HG03378 (cell line): Measurements from ENCODE around the gene SCFD2.
"Not testable (repeated sequence)": the region's sequence is repeated elsewhere in the genome, so short reads cannot be mapped to it uniquely, and the experiment has no call there.

Experiments
- ATAC-seq: cut with Tn5 transposase; IDR thresholded peaks from one replicate; pipeline ENCODE4 v1.9.1; 2021; ENCODE audit warnings: mild to moderate bottlenecking, moderate library complexity; ENCODE audit not compliant: unreplicated experiment

The SCFD2 gene

DNA sequence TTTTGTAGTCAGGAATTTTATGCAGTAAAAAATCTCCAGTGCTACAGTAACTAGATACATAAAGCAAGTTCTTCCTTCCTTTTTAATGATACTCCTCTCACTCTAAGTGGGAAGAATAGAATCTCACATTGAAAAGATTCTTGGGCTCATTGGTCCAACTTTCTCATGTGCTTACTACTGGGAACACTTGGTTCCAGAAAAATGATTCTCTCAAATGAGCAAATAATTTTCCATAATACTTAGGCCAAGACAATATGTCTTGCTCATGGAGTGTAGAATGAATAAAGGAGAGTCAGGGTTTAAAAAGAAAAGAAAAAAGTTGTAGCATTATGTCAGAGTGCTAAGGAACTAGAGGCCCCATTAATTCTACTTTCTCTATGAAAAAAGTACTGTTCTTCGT is 306.0 kb downstream of the SCFD2 start:
- no peak for ATAC-seq

- ATAC-seq, result no peak
Observed at GRCh38 chr4:53059256-53059655, 306.6 kb downstream of the SCFD2 start.

GRCh38 chr4:53057679-53058078 is 308.2 kb downstream of the SCFD2 start:
- ATAC-seq, result no peak

DNA sequence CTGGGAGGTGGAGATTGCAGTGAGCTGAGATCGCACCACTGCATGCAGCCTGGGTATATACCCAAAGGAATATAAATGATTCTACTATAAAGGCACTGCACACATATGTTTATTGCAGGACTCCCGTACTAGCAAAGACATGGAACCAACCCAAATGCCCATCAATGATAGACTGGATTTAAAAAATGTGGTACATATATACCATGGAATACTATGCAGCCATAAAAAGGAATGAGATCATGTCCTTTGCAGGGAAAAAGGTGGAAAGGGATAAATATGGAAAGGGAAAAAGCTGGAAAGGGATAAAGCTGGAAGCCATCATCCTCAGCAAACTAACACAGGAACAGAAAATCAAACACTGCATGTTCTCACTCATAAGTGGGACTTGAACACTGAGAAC is 308.8 kb downstream of the SCFD2 start:
- ATAC-seq, result not testable (repeated sequence)

GRCh38 chr4:53055716-53056403 is 310.0 kb downstream of the SCFD2 start:
- ATAC-seq, result no peak

- no peak for ATAC-seq
Observed at GRCh38 chr4:53055274-53055673, 310.6 kb downstream of the SCFD2 start.

- no peak for ATAC-seq
Observed at GRCh38 chr4:53050361-53050774, 315.5 kb downstream of the SCFD2 start.

DNA sequence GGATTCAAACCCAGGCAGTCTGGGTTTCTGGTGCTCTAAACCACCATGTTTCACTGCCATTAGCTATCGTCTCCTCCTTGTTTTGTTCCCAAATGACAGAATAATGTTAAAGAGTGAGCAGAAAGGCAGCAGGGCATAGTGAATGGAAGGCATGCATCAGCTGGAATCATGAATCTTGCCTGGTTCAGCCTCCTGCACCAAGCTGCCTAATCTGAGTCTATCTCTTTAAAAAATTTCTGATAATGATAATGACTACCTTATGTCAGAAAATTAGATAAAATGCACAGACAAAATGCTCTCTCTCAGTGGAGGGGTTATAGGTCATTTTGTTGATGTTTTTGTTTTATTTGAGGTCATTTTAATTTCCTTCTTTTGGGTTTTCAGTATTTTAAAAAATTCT is 316.3 kb downstream of the SCFD2 start:
- ATAC-seq, result no peak

DNA sequence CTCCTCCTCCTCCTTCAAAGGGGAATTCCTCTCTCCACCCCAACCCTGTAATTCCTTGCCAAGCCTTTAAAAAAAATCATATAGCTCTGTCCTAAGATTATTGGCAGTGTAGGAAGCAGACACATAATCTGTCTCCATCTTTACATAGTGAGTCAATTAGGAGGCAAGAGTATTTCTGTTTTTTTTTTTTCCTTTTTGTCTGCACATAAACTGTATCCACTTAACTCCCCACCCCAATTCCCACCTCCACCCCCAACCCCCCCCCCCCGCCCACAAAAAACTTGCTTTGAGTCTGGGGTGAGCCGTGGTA is 321.3 kb downstream of the SCFD2 start:
- ATAC-seq, result no peak

DNA sequence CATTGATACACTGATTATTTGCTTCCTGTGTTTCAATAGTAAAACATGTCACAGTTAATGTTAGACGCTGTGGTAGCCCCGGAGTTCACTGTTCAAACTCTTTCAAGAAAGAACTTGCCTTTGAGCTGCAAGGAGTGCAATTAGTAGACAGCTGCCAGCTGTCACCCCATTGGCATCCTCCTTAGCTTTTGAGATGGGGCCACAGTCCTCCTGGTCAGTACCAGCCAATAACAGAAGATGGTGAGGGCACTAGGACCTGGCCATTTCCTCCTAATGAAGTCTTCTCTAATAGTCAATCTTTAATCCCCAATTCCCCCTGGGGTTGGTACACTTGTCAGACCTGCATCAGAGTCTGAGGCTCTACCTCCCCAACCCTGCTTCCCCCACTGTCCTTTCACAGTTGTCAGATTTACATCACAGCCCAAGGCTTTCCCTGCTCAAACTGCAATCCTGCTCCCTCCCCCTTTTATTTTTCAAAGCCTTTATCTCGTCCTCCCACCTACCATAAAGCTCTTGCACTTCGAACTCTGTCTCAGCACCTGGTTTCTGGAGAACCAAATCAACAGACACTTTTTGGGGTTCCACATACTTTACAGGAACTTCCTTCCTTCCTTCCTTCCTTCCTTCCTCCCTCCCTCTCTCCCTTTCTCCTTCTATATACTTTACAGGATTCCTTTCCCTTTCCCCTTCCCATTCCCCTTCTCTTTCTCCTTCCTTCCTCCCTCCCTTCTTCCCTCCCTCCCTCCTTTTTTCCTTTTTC is 321.8 kb downstream of the SCFD2 start:
- ATAC-seq, result no peak

GRCh38 chr4:53043055-53043454 is 322.8 kb downstream of the SCFD2 start:
- no peak for ATAC-seq

DNA sequence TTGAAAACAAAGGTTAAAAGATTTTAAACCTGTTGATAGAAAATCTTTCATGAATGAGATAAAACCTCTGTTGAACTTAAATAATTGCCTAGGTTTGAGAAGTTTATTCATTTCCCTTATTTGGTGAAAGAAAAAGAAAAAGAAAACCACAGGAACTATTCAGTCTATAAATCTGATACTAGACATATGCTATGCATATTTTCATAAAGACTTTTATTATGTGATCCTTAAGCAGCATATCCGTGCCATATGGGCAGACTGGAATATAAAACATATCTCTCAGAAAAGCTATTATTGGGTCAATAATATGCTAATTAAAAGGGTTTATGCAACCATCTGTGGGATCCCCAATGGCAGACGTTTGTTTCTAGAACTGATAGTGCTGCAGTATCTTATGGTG is 325.0 kb downstream of the SCFD2 start:
- no peak for ATAC-seq

- no peak for ATAC-seq
Observed at GRCh38 chr4:53040459-53040815, 325.4 kb downstream of the SCFD2 start.

- ATAC-seq, result no peak
Observed at GRCh38 chr4:53039741-53040458, 326.0 kb downstream of the SCFD2 start.

DNA sequence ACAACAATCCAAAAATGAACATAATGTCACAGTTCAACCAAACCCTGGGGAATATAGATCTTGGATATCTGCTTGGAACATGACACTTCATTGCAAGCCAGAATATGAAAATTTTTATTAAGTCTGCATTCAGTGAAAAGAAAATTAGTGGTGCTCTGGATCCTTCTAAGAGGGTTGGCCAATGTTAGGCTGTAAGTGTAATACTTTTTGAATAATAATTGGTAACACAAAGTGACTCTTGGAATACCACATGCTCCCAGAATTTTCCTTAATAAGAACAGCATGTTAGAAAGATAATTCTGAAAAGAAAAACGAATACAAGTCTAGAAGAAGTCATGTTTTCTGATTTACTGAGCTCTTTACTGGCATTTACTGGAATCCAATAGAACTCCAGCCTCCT is 328.0 kb downstream of the SCFD2 start:
- ATAC-seq, result no peak

GRCh38 chr4:53032908-53033307 is 333.0 kb downstream of the SCFD2 start:
- not testable (repeated sequence) for ATAC-seq

DNA sequence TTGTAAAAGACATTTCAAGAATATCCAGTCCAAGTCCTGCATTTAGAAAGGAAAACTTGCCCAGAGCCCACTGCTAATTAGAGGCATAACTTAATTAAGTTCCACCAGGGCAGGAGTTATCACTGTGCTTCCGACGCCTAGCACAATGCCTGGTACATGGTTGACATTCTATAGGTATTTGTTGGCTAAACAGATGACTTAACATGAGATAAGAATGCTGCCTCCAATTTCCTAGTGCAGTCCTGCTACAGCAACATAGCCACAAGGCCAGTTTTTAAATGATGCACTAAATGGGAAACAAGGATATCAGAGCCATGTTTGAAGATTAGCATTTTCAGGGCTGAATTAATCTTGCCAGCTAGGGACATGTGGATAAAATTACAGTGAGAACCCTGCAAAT is 339.6 kb downstream of the SCFD2 start:
- ATAC-seq, result no peak

DNA sequence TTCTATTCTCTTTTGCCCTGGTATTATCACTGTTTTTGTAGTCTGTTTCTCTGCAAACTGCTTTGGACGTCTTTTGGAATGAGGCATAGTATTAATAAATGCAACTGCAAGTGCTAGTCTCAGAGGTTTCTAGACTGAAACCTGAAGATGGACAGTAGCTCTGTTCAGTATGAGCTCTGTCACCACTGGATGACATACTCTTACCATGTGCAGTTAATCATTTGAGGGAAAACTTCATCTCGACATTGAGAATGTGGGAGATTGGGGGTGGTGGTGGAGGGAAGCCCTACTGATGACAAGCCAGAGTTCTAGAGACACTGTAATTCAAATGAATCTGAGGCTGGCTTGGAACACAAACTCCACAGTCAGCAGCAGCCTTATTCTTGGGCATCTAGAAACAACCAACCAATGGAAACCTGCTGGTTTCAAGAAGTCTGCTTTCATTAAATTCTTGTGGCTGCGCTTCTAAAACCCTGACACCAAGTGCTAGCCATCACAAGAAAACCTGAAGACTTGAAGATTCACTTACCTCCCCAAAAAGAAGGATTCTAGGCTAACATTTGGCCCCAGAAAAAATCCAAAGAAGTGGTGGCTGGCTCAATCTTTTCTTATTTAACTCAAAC is 342.1 kb downstream of the SCFD2 start:
- no peak for ATAC-seq

DNA sequence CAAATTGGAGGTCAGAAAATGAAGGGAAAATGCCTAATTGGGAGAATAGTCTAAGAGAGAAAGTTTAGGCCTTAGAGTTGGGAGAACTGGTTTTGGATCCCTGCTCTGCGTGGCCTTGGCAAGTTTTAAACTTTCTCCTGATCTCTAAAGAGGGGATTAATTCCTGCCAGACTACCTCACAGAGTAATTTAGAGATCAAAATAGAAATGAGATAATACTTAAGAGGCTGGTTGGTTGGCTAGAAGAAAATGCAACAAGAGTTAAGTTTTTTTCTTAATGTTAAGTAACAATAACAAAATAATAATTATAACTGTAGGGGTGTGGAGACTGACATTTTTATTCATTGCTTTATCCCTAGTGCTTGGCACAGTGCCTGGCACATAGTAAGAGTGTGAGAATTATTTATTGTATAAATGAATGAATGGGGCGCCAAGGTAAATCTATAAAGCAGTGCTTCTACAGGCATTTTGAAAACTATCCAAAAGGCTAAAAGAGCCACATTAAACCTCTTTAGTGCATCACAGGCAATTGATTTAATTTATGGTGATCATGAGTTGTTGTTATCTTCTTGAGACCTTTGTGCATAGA is 343.3 kb downstream of the SCFD2 start:
- no peak for ATAC-seq

- no peak for ATAC-seq
Observed at GRCh38 chr4:53021754-53022512, 343.9 kb downstream of the SCFD2 start.
